ENCODE results near the gene ZNF385C. TPM values are rescaled to one million over a fixed set of nuclear protein-coding genes. Genes with fewer than 3 reads are reported as not detected.

Gene ZNF385C
- total and polyA plus RNA-seq, 2 of the 13 experiments (the other 11 are each of a cell fraction or from before 2014, with no cell fraction given) = 2.3 to 6.1 TPM

- no peak for FAIRE-seq
Observed at GRCh38 chr17:42127414-42127813, 29.1 kb upstream of the ZNF385C start.

More at GRCh38 chr17:42127414-42127813, 29.1 kb upstream of the ZNF385C start:
- intact Hi-C loops (cut with micrococcal nuclease; ENCODE audit: unreplicated experiment) = no loop called here
- no peaks in the 10 kb centered on the region; the same call in 1 of the 2 replicates for H4K20me1 ChIP-seq (ENCODE audit: insufficient read depth, low read length)
- DNase-seq (ENCODE audit: low spot score) = no peak
- ATAC-seq = no peak
- no TSS peak for BruUV-seq (replicated peaks)
- H3K79me2 ChIP-seq (ENCODE audit: insufficient read depth, low read length) = peaks cover 15% of the 10 kb centered on the region
- in situ Hi-C loops (cut with HindIII; ENCODE audit: extremely low pct_ligation_motif_present, low pct_unique_long_range_greater_than_20kb) = no loop called here
- TF ChIP-seq ZHX1 (CRISPR knock-in tag; IDR thresholded peaks at IDR 0.05; ENCODE audit: low read depth) (no peak), REPIN1 (CRISPR knock-in tag; IDR thresholded peaks at IDR 0.05; ENCODE audit: borderline replicate concordance, low read depth) (no peak), ZNF557 (CRISPR knock-in tag; IDR thresholded peaks at IDR 0.05) (no peak), SMAD3 (CRISPR knock-in tag; IDR thresholded peaks at IDR 0.05) (no peak), NFRKB (IDR thresholded peaks at IDR 0.05) (no peak)
- TF ChIP-seq, protein P1, sequence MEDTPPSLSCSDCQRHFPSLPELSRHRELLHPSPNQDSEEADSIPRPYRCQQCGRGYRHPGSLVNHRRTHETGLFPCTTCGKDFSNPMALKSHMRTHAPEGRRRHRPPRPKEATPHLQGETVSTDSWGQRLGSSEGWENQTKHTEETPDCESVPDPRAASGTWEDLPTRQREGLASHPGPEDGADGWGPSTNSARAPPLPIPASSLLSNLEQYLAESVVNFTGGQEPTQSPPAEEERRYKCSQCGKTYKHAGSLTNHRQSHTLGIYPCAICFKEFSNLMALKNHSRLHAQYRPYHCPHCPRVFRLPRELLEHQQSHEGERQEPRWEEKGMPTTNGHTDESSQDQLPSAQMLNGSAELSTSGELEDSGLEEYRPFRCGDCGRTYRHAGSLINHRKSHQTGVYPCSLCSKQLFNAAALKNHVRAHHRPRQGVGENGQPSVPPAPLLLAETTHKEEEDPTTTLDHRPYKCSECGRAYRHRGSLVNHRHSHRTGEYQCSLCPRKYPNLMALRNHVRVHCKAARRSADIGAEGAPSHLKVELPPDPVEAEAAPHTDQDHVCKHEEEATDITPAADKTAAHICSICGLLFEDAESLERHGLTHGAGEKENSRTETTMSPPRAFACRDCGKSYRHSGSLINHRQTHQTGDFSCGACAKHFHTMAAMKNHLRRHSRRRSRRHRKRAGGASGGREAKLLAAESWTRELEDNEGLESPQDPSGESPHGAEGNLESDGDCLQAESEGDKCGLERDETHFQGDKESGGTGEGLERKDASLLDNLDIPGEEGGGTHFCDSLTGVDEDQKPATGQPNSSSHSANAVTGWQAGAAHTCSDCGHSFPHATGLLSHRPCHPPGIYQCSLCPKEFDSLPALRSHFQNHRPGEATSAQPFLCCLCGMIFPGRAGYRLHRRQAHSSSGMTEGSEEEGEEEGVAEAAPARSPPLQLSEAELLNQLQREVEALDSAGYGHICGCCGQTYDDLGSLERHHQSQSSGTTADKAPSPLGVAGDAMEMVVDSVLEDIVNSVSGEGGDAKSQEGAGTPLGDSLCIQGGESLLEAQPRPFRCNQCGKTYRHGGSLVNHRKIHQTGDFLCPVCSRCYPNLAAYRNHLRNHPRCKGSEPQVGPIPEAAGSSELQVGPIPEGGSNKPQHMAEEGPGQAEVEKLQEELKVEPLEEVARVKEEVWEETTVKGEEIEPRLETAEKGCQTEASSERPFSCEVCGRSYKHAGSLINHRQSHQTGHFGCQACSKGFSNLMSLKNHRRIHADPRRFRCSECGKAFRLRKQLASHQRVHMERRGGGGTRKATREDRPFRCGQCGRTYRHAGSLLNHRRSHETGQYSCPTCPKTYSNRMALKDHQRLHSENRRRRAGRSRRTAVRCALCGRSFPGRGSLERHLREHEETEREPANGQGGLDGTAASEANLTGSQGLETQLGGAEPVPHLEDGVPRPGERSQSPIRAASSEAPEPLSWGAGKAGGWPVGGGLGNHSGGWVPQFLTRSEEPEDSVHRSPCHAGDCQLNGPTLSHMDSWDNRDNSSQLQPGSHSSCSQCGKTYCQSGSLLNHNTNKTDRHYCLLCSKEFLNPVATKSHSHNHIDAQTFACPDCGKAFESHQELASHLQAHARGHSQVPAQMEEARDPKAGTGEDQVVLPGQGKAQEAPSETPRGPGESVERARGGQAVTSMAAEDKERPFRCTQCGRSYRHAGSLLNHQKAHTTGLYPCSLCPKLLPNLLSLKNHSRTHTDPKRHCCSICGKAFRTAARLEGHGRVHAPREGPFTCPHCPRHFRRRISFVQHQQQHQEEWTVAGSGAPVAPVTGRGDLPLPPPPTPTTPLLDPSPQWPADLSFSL (CRISPR knock-in tag; IDR thresholded peaks at IDR 0.05) = no peak
- peaks cover 37 to 71% of the 10 kb centered on the region in 2 experiments for H3K36me3 ChIP-seq (replicated peaks in 1 of 2; ENCODE audit: control insufficient read depth in 1 of 2, insufficient read depth in 2 of 2, low read length in 2 of 2)
- ChIA-PET CTCF (ENCODE audit: low intra/inter-chr PET ratio, low total read pairs) (no interaction called here), POLR2A (no interaction called here)
- H3K9me3 ChIP-seq (ENCODE audit: low read length) = no peaks in the 10 kb centered on the region
- no peak overlapping the region for H3K4me2 ChIP-seq (ENCODE audit: low read depth, low read length)
- H2AFZ ChIP-seq (ENCODE audit: low read length) = no peak overlapping the region
- H3K27ac ChIP-seq (ENCODE audit: extremely low read length, insufficient read depth, low read length) = no peak overlapping the region
- H3K27me3 ChIP-seq (ENCODE audit: control insufficient read depth in 1 of 2, insufficient read depth in 2 of 2, low read length in 2 of 2) = no peaks in the 10 kb centered on the region
- 97% methylated on average over 6 of the region's 6 CpGs for WGBS (ENCODE audit: low lambda C conversion rate)
- peaks cover 9% of the 10 kb centered on the region; the same call in 1 of the 2 replicates for H3K4me1 ChIP-seq (ENCODE audit: insufficient read depth, low read length)
- no peak overlapping the region for H3K4me3 ChIP-seq (replicated peaks in 1 of 3; ENCODE audit: insufficient read depth in 1 of 3, low read depth in 2 of 3, low read length in 3 of 3)
- H3K9ac ChIP-seq (ENCODE audit: insufficient read depth, low read depth, low read length) = no peak overlapping the region
